Measurements from ENCODE around the gene LDB3.

The LDB3 gene

GRCh38 chr10:86673216-86673826 lies 5.0 kb downstream of the LDB3 start:
- Histone ChIP-seq H3K79me2 (ENCODE audit: insufficient read depth, low read length) (no peaks in the 10 kb centered on the region), H3K9me3 (ENCODE audit: insufficient read depth, low read length, severe bottlenecking) (no peaks in the 10 kb centered on the region), H3K4me2 (ENCODE audit: insufficient read depth, low read length) (no peak overlapping the region), H4K20me1 (ENCODE audit: insufficient read depth, low read length) (no peaks in the 10 kb centered on the region; the same call in none of the 2 replicates), H3K27ac (ENCODE audit: low read length) (no peak overlapping the region), H3K36me3 (ENCODE audit: insufficient read depth, low read length) (no peaks in the 10 kb centered on the region), H3K4me3 (ENCODE audit: low read depth in 1 of 2, low read length in 2 of 2) (no peak overlapping the region), H3K27me3 (ENCODE audit: insufficient read depth, low read length, poor library complexity) (peaks cover 2% of the 10 kb centered on the region), H3K9ac (ENCODE audit: low read depth, low read length) (no peak overlapping the region), H2AFZ (ENCODE audit: low read depth, low read length) (no peak overlapping the region), H3K4me1 (ENCODE audit: insufficient read depth, low read length) (no peaks in the 10 kb centered on the region)
- DNase-seq (no peak), ATAC-seq (ENCODE audit: insufficient read depth, low read depth) (no peak)
- no peak for TF ChIP-seq EZH2 (IDR thresholded peaks at IDR 0.05; ENCODE audit: borderline replicate concordance, low read depth, low read length, severe bottlenecking)
- no peak for TF ChIP-seq CTCF (IDR thresholded peaks at IDR 0.05; ENCODE audit: borderline replicate concordance, extremely low read depth, low read length, poor library complexity, severe bottlenecking)

- Histone ChIP-seq H3K4me2 (ENCODE audit: insufficient read depth, low read length) (no peak overlapping the region), H3K27ac (ENCODE audit: low read length) (no peak overlapping the region), H3K79me2 (ENCODE audit: insufficient read depth, low read length) (no peaks in the 10 kb centered on the region), H3K9me3 (ENCODE audit: insufficient read depth, low read length, severe bottlenecking) (no peaks in the 10 kb centered on the region), H3K9ac (ENCODE audit: low read depth, low read length) (no peak overlapping the region), H3K27me3 (ENCODE audit: insufficient read depth, low read length, poor library complexity) (peaks cover 2% of the 10 kb centered on the region), H3K36me3 (ENCODE audit: insufficient read depth, low read length) (no peaks in the 10 kb centered on the region), H3K4me1 (ENCODE audit: insufficient read depth, low read length) (no peaks in the 10 kb centered on the region), H2AFZ (ENCODE audit: low read depth, low read length) (no peak overlapping the region), H3K4me3 (ENCODE audit: low read depth in 1 of 2, low read length in 2 of 2) (no peak overlapping the region), H4K20me1 (ENCODE audit: insufficient read depth, low read length) (no peaks in the 10 kb centered on the region; the same call in none of the 2 replicates)
- TF ChIP-seq CTCF (IDR thresholded peaks at IDR 0.05; ENCODE audit: borderline replicate concordance, extremely low read depth, low read length, poor library complexity, severe bottlenecking), result no peak
- no peak for TF ChIP-seq EZH2 (IDR thresholded peaks at IDR 0.05; ENCODE audit: borderline replicate concordance, low read depth, low read length, severe bottlenecking)
- DNase-seq (no peak), ATAC-seq (ENCODE audit: insufficient read depth, low read depth) (no peak)
Measured at GRCh38 chr10:86673827-86674581, 5.7 kb downstream of the LDB3 start.

GRCh38 chr10:86674912-86675311 lies 6.6 kb downstream of the LDB3 start:
- no peak overlapping the region for H3K4me3 ChIP-seq (ENCODE audit: low read depth in 1 of 2, low read length in 2 of 2)
- no peaks in the 10 kb centered on the region for H3K9me3 ChIP-seq (ENCODE audit: insufficient read depth, low read length, severe bottlenecking)
- no peak overlapping the region for H3K9ac ChIP-seq (ENCODE audit: low read depth, low read length)
- no peaks in the 10 kb centered on the region; the same call in none of the 2 replicates for H4K20me1 ChIP-seq (ENCODE audit: insufficient read depth, low read length)
- TF ChIP-seq CTCF (IDR thresholded peaks at IDR 0.05; ENCODE audit: borderline replicate concordance, extremely low read depth, low read length, poor library complexity, severe bottlenecking) (no peak), EZH2 (IDR thresholded peaks at IDR 0.05; ENCODE audit: borderline replicate concordance, low read depth, low read length, severe bottlenecking) (no peak)
- no peak overlapping the region for H2AFZ ChIP-seq (ENCODE audit: low read depth, low read length)
- H3K4me1 ChIP-seq (ENCODE audit: insufficient read depth, low read length), result no peaks in the 10 kb centered on the region
- H3K79me2 ChIP-seq (ENCODE audit: insufficient read depth, low read length), result no peaks in the 10 kb centered on the region
- no peak for DNase-seq
- ATAC-seq (ENCODE audit: insufficient read depth, low read depth), result no peak
- no peaks in the 10 kb centered on the region for H3K36me3 ChIP-seq (ENCODE audit: insufficient read depth, low read length)
- no peak overlapping the region for H3K4me2 ChIP-seq (ENCODE audit: insufficient read depth, low read length)
- H3K27ac ChIP-seq (ENCODE audit: low read length), result no peak overlapping the region
- peaks cover 2% of the 10 kb centered on the region for H3K27me3 ChIP-seq (ENCODE audit: insufficient read depth, low read length, poor library complexity)
